Gastrocnemius medialis (tissue), 4 donors: ENCODE data around the gene ARSB.

ENCODE experiments used
- CTCF ChIP-seq, 5 experiments: fragments of 450-650 bp in 3 of 5; fragments of 200-600 bp in 2 of 5; sonication (generic) in 2 of 5; IDR thresholded peaks in 4 of 5; conservative IDR thresholded peaks in 1 of 5; 1 replicate in 4 of 5; 2 replicates in 1 of 5; pipeline ENCODE4 v1.5.1; 2016 to 2019; ENCODE audit warnings: antibody characterized with exemption in 5 of 5, mild to moderate bottlenecking in 3 of 5, moderate library complexity in 3 of 5
- POLR2A ChIP-seq, 2 donors: fragments of 450-650 bp; IDR thresholded peaks; one replicate each; pipeline ENCODE4 v1.6.1; 2017; ENCODE audit warnings: antibody characterized with exemption in 2 of 2, mild to moderate bottlenecking in 2 of 2, moderate library complexity in 2 of 2

DNA sequence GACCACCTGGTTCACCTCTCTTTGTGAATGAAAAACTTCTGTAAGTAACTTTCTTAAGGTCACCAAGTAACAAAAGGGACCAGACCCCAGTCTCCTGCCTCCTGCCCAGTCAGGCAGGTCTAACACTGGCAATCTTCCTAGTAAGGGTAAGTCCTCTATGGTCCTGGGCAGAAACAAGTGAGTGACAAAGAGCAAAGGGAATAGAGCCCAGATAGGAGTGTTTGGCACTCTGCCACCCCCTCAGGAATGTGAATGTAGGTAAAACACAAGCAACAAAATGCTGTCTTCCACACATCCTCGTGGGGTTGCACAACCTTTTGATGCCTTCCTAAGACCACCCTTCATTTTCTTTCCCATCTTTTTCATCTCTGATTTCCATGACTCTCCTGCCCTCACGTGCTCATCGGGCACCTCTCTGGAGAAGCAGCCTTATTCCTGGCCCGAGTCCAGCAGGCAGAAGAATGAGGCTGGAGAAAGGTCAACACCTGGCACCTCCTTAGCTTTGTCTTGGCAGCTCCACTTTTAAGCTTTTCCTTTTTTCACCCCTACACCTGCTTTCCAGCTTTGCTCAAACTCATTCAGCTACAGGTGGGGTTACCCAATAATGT lies 246.3 kb downstream of the ARSB start:
- no peak for TF ChIP-seq CTCF (IDR thresholded peaks at IDR 0.05 in 4 of 5, conservative IDR thresholded peaks at IDR 0.05 in 1 of 5)
- no peak for TF ChIP-seq POLR2A (IDR thresholded peaks at IDR 0.05)
